Mesenteric fat pad (tissue), 1 donor: ENCODE data around the gene HBA1. TPM values are rescaled to one million over a fixed set of nuclear protein-coding genes. Genes with fewer than 3 reads are reported as not detected.
"Not testable (repeated sequence)": the region's sequence is repeated elsewhere in the genome, so short reads cannot be mapped to it uniquely, and the experiment has no call there.

Experiments
- DNase-seq: peaks from one replicate; pipeline ENCODE4 v3.0.0-alpha.2; 2020; ENCODE audit warnings: low spot score
- total RNA-seq: library from RNA; stranded (reverse); fragmentation: NEBNext Ultra II Directional; extraction: Animal tissue kit (Norgen Biotek cat#: 25700); gene quantifications from one replicate; pipeline ENCODE4 v1.2.1, GENCODE V29; 2021
- donor health status: DM: yes; HTN: yes; CAD: no.

The HBA1 gene
- total RNA-seq, 1 donor from 2014 or later: 275 TPM

- DNase-seq: no peak
Observed at GRCh38 chr16:159136-159849, 17.2 kb upstream of the HBA1 start.

GRCh38 chr16:160242-160641, 16.2 kb upstream of the HBA1 start:
- not testable (repeated sequence) for DNase-seq

GRCh38 chr16:160691-161190, 15.7 kb upstream of the HBA1 start:
- no peak for DNase-seq

GRCh38 chr16:162271-162991, 14.0 kb upstream of the HBA1 start:
- DNase-seq: no peak

GRCh38 chr16:163139-163538, 13.3 kb upstream of the HBA1 start:
- not testable (repeated sequence) for DNase-seq

- DNase-seq: not testable (repeated sequence)
Observed at GRCh38 chr16:163696-164095, 12.8 kb upstream of the HBA1 start.

- DNase-seq: not testable (repeated sequence)
Observed at GRCh38 chr16:164134-164823, 12.2 kb upstream of the HBA1 start.

- no peak for DNase-seq
Observed at GRCh38 chr16:164827-165538, 11.5 kb upstream of the HBA1 start.

DNA sequence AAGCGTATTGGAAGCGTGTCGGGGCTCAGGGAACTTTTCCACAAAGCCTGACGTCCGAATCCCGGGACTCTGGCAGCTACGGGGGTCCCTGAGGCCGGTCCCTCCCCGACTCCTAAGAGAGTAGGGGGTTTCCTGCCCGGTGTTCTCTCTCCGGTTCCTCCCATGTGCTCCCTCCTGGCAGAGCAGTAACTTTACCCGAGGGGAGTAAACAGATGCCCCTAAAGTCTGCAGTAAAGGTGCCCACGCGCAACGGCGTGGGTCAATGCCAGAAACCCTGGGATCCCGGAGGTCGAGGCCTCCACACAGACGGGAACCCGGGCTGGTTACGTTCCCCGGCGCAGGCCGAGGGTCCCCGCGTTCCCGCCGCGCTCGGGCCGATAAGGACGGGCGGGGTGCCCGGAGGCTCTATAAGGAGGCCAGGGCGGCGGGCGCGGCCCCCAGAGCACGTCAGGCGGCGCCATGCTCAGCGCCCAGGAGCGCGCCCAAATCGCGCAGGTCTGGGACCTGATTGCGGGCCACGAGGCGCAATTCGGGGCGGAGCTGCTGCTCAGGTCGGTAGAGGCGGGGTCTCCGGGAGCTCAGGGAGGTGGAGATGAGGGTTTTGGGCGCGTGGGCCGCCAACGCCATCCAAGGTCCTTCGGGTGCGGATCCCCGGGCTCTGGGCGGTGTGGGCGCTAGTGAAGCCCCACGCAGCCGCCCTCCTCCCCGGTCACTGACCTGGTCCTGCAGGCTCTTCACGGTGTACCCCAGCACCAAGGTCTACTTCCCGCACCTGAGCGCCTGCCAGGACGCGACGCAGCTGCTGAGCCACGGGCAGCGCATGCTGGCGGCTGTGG, 10.7 kb upstream of the HBA1 start, which contains the start of gene HBM:
Gene HBM, plus strand, starts transcription at position 440 of the 836 bp plus-strand sequence. Its CDS starts 20 bp downstream, at position 460.
- no peak for DNase-seq

GRCh38 chr16:166375-167121, 9.9 kb upstream of the HBA1 start:
- no peak for DNase-seq

DNA sequence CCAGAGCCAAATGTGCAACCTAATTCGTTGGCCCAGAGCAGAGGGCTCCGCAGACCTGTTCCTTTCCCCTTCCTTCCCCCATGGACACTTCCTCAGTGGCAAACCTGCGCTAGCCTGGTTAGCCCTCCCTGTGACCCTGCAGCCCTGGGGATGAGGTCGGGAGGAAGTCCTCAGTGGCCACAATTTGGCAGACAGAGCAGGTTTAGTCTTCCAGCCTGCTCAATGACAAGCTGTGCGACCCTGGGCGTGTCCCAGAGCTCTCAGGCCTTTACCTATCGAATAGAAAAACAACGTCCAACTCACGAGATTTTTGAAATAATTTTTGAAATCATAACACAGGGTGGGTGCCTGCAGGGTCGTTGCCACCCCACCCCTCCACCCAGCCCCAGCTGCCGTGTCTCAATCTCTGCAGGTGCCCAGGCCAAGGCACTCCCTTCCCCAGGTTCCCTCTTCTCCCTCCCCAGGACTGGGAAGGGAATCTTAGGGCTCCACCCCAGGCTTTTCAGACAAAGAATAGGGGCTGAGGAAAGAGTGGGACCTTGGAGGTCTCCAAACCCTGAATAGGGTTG, 9.3 kb upstream of the HBA1 start:
- DNase-seq: no peak

DNA sequence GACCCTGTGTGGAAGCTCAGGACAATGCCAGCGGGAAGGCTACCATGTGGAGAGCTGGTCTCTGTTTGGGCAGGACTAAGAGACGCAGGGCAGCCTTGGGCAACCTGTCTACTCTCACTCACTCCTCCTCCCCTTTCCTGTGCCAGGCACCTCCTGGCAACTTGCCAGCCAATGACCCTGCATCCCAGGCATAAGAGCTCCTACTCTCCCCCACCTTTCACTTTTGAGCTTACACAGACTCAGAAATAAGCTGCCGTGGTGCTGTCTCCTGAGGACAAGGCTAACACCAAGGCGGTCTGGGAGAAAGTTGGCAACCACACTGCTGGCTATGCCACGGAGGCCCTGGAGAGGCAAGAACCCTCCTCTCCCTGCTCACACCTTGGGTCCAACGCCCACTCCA, 8.1 kb upstream of the HBA1 start:
- DNase-seq: no peak

GRCh38 chr16:169014-169413, 7.5 kb upstream of the HBA1 start:
- DNase-seq: no peak

DNA sequence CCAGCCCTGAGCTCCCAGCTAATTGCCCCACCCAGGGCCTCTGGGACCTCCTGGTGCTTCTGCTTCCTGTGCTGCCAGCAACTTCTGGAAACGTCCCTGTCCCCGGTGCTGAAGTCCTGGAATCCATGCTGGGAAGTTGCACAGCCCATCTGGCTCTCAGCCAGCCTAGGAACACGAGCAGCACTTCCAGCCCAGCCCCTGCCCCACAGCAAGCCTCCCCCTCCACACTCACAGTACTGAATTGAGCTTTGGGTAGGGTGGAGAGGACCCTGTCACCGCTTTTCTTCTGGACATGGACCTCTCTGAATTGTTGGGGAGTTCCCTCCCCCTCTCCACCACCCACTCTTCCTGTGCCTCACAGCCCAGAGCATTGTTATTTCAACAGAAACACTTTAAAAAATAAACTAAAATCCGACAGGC, 6.4 kb upstream of the HBA1 start:
- DNase-seq: not testable (repeated sequence)

DNA sequence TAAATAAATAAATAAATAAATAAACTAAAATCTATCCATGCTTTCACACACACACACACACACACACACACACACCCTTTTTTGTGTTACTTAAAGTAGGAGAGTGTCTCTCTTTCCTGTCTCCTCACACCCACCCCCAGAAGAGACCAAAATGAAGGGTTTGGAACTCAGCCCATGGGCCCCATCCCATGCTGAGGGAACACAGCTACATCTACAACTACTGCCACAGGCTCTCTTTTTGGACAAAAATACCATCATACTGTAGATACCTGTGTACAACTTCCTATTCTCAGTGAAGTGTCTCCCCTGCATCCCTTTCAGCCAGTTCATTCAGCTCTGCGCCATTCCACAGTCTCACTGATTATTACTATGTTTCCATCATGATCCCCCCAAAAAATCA, 5.7 kb upstream of the HBA1 start:
- DNase-seq: no peak

GRCh38 chr16:172374-172941, 4.0 kb upstream of the HBA1 start, which contains the start of gene HBA2:
Gene HBA2 (plus strand): TSS chr16:172876. CDS start chr16:172913, 37 bp downstream.
- not testable (repeated sequence) for DNase-seq

DNA sequence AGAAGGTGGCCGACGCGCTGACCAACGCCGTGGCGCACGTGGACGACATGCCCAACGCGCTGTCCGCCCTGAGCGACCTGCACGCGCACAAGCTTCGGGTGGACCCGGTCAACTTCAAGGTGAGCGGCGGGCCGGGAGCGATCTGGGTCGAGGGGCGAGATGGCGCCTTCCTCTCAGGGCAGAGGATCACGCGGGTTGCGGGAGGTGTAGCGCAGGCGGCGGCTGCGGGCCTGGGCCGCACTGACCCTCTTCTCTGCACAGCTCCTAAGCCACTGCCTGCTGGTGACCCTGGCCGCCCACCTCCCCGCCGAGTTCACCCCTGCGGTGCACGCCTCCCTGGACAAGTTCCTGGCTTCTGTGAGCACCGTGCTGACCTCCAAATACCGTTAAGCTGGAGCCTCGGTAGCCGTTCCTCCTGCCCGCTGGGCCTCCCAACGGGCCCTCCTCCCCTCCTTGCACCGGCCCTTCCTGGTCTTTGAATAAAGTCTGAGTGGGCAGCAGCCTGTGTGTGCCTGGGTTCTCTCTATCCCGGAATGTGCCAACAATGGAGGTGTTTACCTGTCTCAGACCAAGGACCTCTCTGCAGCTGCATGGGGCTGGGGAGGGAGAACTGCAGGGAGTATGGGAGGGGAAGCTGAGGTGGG, 3.1 kb upstream of the HBA1 start:
- DNase-seq: not testable (repeated sequence)
